B cell (primary cell): ENCODE data around the gene CDC14A.

Source experiments
- EZH2 ChIP-seq: IDR thresholded peaks from 2 replicates; pipeline ENCODE4 v1.6.1; 2012; ENCODE audit warnings: borderline replicate concordance, low read depth, mild to moderate bottlenecking, moderate library complexity, low read length; ENCODE audit not compliant: insufficient read depth, poor library complexity, severe bottlenecking
- TF ChIP-seq, protein P1 (sequence below): fragments of 200-600 bp; IDR thresholded peaks from one replicate; pipeline ENCODE4 v1.8.0; 2022; ENCODE audit warnings: antibody characterized with exemption, mild to moderate bottlenecking

DNA sequence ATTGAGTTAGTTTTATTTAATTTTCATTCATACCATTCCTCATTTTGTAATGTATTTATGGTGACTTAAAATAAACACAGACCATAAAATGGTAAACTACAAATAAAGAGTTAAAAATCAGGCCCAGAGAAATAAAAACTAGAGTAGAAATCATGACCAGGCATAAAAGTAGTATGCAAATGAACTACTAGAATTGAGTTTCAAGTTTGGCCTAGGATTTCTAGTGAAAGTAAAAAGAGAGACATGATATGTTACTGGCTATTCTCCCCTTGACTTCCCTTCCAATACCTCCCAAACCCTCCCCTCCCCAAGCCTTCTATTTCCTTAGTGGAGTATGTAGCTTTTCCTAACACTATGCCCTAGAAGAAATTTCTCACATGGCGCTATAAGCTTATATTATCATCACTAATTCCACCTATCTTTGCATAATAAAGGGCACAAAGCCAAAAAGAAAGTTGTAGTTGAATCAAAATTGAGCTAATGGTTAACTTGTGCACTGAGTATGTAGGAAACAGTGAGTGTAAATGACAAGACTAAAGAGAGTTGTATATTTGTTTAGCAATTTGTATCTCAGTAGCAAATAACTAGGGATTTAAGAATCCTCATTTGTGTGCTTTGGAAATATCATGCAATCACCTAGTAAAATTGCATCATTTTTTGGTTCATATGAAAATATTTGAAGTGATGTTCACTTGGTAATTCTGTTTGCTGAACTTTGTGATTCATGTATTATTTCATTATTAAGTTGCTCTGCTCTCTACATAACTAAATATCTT is 29.7 kb upstream of the CDC14A start:
- TF ChIP-seq, protein P1, sequence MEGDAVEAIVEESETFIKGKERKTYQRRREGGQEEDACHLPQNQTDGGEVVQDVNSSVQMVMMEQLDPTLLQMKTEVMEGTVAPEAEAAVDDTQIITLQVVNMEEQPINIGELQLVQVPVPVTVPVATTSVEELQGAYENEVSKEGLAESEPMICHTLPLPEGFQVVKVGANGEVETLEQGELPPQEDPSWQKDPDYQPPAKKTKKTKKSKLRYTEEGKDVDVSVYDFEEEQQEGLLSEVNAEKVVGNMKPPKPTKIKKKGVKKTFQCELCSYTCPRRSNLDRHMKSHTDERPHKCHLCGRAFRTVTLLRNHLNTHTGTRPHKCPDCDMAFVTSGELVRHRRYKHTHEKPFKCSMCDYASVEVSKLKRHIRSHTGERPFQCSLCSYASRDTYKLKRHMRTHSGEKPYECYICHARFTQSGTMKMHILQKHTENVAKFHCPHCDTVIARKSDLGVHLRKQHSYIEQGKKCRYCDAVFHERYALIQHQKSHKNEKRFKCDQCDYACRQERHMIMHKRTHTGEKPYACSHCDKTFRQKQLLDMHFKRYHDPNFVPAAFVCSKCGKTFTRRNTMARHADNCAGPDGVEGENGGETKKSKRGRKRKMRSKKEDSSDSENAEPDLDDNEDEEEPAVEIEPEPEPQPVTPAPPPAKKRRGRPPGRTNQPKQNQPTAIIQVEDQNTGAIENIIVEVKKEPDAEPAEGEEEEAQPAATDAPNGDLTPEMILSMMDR, result no peak
- no peak for TF ChIP-seq EZH2
